GM12878 (cell line): ENCODE results near the gene ABCF3. TPM values are rescaled to one million over a fixed set of nuclear protein-coding genes. Genes with fewer than 3 reads are reported as not detected.

Source experiments
- ATAC-seq: fragments of 200-7000 bp; cut with Tn5 transposase; 3 replicates; pipeline ENCODE4 v1.9.1; 2020; ENCODE audit warnings: mild to moderate bottlenecking, moderate library complexity
- BruUV-seq: library from RNA; stranded (reverse); fragments of 400-500 nt; replicated peaks from 2 replicates; lab custom pipeline; 2021; lab: Mats Ljungman, UMichigan
- CTCF ChIA-PET: fragments of 300-600 bp; sonication (Branson Sonifier 250); formaldehyde crosslinking; extraction: SDS; loops from one replicate; lab custom pipeline; 2021; ENCODE audit warnings: inconsistent platforms; lab: Yijun Ruan, JAX
- POLR2A ChIA-PET: fragments of 350-600 bp; formaldehyde crosslinking; extraction: SDS; loops from one replicate; lab custom pipeline; 2021; ENCODE audit warnings: inconsistent platforms; lab: Charles Lee
- RAD21 ChIA-PET: fragments of 300-600 bp; sonication (Branson Sonifier 250); formaldehyde crosslinking; loops from one replicate; lab custom pipeline; 2023; ENCODE audit warnings: antibody characterized with exemption; ENCODE audit not compliant: unreplicated experiment; lab: Charles Lee
- SMC1A ChIA-PET: fragments of 300-600 bp; sonication (Branson Sonifier 250); formaldehyde crosslinking; loops from one replicate; lab custom pipeline; 2023; ENCODE audit not compliant: unreplicated experiment, uncharacterized antibody; lab: Charles Lee
- DNase-seq: peaks from one replicate; pipeline ENCODE4 v3.0.0-alpha.2; 2011; ENCODE audit warnings: low read depth, low spot score
- FAIRE-seq: peaks from 3 replicates; lab custom pipeline; 2011; peaks lifted over from hg19 to GRCh38; lab: Jason Lieb, UNC
- H2AFZ ChIP-seq: 2 replicates; pipeline ENCODE4 v1.6.0; 2011; ENCODE audit warnings: low read depth, low read length, control low read depth; ENCODE audit not compliant: control insufficient read depth
- H3K27ac ChIP-seq: 2 replicates; pipeline ENCODE4 v1.5.1; 2011; ENCODE audit warnings: control low read depth; ENCODE audit not compliant: control insufficient read depth, insufficient read depth
- H3K27me3 ChIP-seq, 2 experiments: replicated peaks in 1 of 2; 2 replicates each; pipeline versions ENCODE4 v1.6.0 to v1.6.1; 2011; ENCODE audit warnings: low read length in 1 of 2; ENCODE audit not compliant: control insufficient read depth in 2 of 2, insufficient read depth in 2 of 2
- H3K36me3 ChIP-seq, 2 experiments: 2 replicates each; pipeline ENCODE4 v1.5.1; 2011; ENCODE audit warnings: low read length in 1 of 2; ENCODE audit not compliant: control insufficient read depth in 2 of 2, insufficient read depth in 2 of 2
- H3K4me1 ChIP-seq: 2 replicates; pipeline ENCODE4 v1.6.1; 2011; ENCODE audit warnings: mild to moderate bottlenecking, low read length, moderate library complexity, mixed read lengths; ENCODE audit not compliant: control insufficient read depth, insufficient read depth
- H3K4me2 ChIP-seq: 2 replicates; pipeline ENCODE4 v1.6.0; 2011; ENCODE audit warnings: control low read depth; ENCODE audit not compliant: control insufficient read depth, insufficient read depth
- H3K4me3 ChIP-seq: fragments of 200-600 bp; sonication (generic); 2 replicates; pipeline ENCODE4 v1.5.1; 2016
- H3K79me2 ChIP-seq: 2 replicates; pipeline ENCODE4 v1.6.0; 2011; ENCODE audit warnings: low read length; ENCODE audit not compliant: control insufficient read depth, insufficient read depth
- H3K9ac ChIP-seq: 2 replicates; pipeline ENCODE4 v1.8.0; 2011; ENCODE audit warnings: low read length, control low read depth, mixed read lengths; ENCODE audit not compliant: control insufficient read depth, insufficient read depth
- H3K9me3 ChIP-seq: replicated peaks from 3 replicates; pipeline ENCODE4 v1.5.1; 2011; ENCODE audit warnings: mild to moderate bottlenecking, low read length; ENCODE audit not compliant: control insufficient read depth, insufficient read depth
- H4K20me1 ChIP-seq: 2 replicates; pipeline ENCODE4 v1.6.0; 2011; ENCODE audit not compliant: control insufficient read depth, insufficient read depth
- CBFB ChIP-seq: IDR thresholded peaks from 2 replicates; pipeline ENCODE4 v1.6.1; 2016; ENCODE audit warnings: antibody characterized with exemption, low read depth
- MAX ChIP-seq: IDR thresholded peaks from 2 replicates; pipeline ENCODE4 v1.6.1; 2012; ENCODE audit warnings: low read depth, low read length, improper control_type of control experiment
- REST ChIP-seq: IDR thresholded peaks from 2 replicates; pipeline ENCODE4 v1.6.1; 2012; ENCODE audit warnings: mild to moderate bottlenecking, low read depth, low read length
- SMAD5 ChIP-seq: IDR thresholded peaks from 2 replicates; pipeline ENCODE4 v1.6.1; 2016; ENCODE audit warnings: antibody characterized with exemption, low read depth
- SUZ12 ChIP-seq: fragments of 200-600 bp; sonication (generic); IDR thresholded peaks from one replicate; pipeline ENCODE4 v1.6.1; 2018; ENCODE audit warnings: antibody characterized with exemption, mild to moderate bottlenecking; ENCODE audit not compliant: unreplicated experiment
- WGBS: methylation state at CpG from one replicate; pipeline ENCODE4 v1.1.6; 2016; ENCODE audit warnings: low lambda C conversion rate; ENCODE audit not compliant: insufficient replicate concordance, insufficient coverage; ENCODE audit errors: missing lambda C conversion rate; 5-methylcytosine and 5-hydroxymethylcytosine counted together
- in situ Hi-C: fragments of 300-500 bp; cut with MboI; formaldehyde crosslinking; loops from 9 replicates; pipeline ENCODE4 v1.14.3; 2018; ENCODE audit warnings: mixed read lengths
- intact Hi-C: fragments of 100-400 bp; cut with micrococcal nuclease; formaldehyde crosslinking; loops from one replicate; pipeline ENCODE4 v1.14.2; 2022; ENCODE audit not compliant: unreplicated experiment
- polyA plus RNA-seq, 11 experiments: library from polyadenylated mRNA; depleted of rRNA in 4 of 11; unstranded in 6 of 11; stranded (reverse) in 5 of 11; fragments of >200 nt; fragmentation: Nextera tagmentation in 4 of 11; fragmentation: Illumina TruSeq in 1 of 11; extraction: Ambion mirVana in 4 of 11; extraction: Trizol in 1 of 11; gene quantifications; 1 replicate in 1 of 11; 2 replicates in 10 of 11; pipeline versions ENCODE4 v1.2.1 to v1.2.3, GENCODE V29; 2011 to 2016; ENCODE audit warnings: inconsistent platforms in 2 of 11, missing spikeins in 2 of 11, low read depth in 1 of 11
- total RNA-seq, 4 experiments: library from RNA; depleted of rRNA in 3 of 4; stranded (reverse); fragments of >200 nt in 3 of 4; fragmentation: Illumina TruSeq in 1 of 4; extraction: Trizol in 1 of 4; gene quantifications; 2 replicates each; pipeline versions ENCODE4 v1.2.1 to v1.2.3, GENCODE V29; 2013 to 2021

The ABCF3 gene
- total and polyA plus RNA-seq, 10 of the 15 experiments (the other 5 are each of a cell fraction or from before 2014, with no cell fraction given) = 6.1 to 71.3 (median 46.9) TPM

DNA sequence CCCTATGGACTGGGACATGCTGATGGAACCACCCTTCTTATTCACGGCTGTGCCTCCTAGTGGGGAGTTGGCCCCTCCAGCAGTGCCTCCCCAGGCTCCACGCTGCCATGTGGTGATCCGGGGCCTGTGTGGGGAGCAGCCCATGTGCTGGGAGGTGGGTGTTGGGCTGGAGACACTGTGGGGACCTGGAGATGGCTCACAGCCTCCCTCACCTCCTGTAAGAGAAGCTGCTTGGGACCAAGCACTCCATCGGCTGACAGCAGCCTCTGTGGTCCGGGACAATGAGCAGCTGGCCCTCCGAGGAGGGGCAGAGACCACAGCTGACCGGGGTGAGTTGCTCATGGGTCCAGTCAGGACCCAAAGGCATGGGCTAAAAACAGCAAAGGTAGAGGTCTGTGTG is 53.7 kb downstream of the ABCF3 start (continued):
- no peak for TF ChIP-seq CBFB

DNA sequence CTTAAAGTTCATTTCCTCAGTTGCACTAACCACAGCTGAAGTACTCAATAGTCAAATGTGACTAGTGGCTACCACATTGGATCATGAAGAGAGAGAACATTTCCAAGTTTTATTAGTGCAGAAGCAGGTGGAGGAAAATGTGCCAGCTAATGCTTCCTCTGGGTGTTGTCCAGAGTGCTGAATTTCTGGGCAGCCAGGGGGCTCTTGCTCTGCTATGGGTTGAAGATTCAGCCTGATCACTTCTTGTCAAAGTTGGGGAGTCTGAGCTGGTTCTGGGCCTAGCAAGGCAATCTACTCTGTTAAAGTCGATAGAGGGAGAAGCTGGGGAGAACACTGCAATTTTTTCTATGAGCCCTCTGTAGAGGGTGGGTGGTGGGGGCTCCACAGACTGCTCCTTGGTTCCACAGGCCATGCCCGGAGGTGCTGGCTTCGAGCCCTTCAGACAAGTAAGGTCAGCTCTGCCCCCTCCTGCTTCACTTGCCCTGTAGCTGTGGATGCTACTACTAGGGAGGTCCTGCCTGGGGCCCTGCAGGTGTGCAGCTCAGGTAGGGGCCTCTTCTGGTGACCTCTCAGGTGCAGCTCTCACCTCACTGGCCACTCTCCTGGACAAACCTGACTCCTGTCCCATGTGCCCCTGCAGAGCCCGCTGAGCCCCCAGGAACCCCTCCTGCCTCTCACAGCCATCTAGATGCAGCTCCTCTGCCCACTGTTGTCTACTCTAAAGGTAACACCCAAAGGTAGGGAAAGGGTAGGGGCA is 54.6 kb downstream of the ABCF3 start:
- H4K20me1 ChIP-seq = no peaks in the 10 kb centered on the region
- no peak overlapping the region for H3K4me3 ChIP-seq
- H3K9ac ChIP-seq = no peak overlapping the region
- peaks cover 17 to 20% of the 10 kb centered on the region in 2 experiments for H3K36me3 ChIP-seq
- FAIRE-seq (no peak), ATAC-seq (peak; percentile 57), DNase-seq (no peak)
- H3K4me1 ChIP-seq = no peaks in the 10 kb centered on the region
- TF ChIP-seq REST (peak; percentile 93), MAX (no peak), SMAD5 (no peak), SUZ12 (no peak)
- in situ Hi-C loops (no loop called here), intact Hi-C loops (no loop called here)
- SMC1A ChIA-PET = no interaction called here
- no peak overlapping the region for H3K27ac ChIP-seq
- H3K79me2 ChIP-seq = no peaks in the 10 kb centered on the region
- H2AFZ ChIP-seq = no peak overlapping the region
- no peaks in the 10 kb centered on the region for H3K27me3 ChIP-seq
- BruUV-seq = no TSS peak
- POLR2A ChIA-PET = no interaction called here
- 74% methylated on average over 4 of the region's 4 CpGs for WGBS
- H3K9me3 ChIP-seq = no peaks in the 10 kb centered on the region
- CTCF ChIA-PET = interaction anchor here (0.6 to 1.3 kb wide), 3 partner anchors 9 to 765 kb away, joined by 3 to 5 read pairs (median 4); partner anchors contain the start of gene EEF1AKMT4
- RAD21 ChIA-PET = interaction anchor here (1.1 kb wide), 1 partner anchor 11 kb away, joined by 4 read pairs; no protein-coding TSS in a partner anchor
- no peak overlapping the region for H3K4me2 ChIP-seq
